Measurements from ENCODE around the gene TCL1A.

TCL1A gene

GRCh38 chr14:95703805-95704204 lies 10.1 kb downstream of the TCL1A start:
- DNase-seq = no peak

GRCh38 chr14:95703341-95703740 lies 10.6 kb downstream of the TCL1A start:
- no peak for DNase-seq

GRCh38 chr14:95701846-95702221 lies 12.1 kb downstream of the TCL1A start:
- no peak for DNase-seq

- DNase-seq = no peak
Measured at GRCh38 chr14:95700221-95700976, 13.5 kb downstream of the TCL1A start.

DNA sequence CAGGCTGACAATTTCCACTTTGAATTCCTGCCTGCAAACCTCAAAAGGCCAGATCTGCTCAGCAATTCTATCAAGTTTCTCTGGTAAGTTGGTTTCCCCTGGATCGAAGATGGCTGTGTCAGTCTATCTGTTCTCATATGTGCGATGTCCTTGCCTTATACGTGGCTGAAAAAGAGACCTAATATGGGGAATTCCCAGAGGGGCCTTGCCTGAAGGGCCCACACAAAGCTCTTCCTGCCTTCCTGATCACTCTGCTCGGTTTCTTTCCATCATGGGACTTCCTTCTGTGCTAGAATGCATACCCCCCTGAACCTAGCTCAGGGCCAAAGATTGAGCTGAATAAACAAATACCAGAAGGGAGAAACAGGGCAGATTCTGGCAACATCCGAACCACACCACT lies 14.5 kb downstream of the TCL1A start:
- DNase-seq = no peak

GRCh38 chr14:95698287-95698686 lies 15.6 kb downstream of the TCL1A start:
- DNase-seq = no peak

- no peak for DNase-seq
Measured at GRCh38 chr14:95697764-95698163, 16.2 kb downstream of the TCL1A start.

DNA sequence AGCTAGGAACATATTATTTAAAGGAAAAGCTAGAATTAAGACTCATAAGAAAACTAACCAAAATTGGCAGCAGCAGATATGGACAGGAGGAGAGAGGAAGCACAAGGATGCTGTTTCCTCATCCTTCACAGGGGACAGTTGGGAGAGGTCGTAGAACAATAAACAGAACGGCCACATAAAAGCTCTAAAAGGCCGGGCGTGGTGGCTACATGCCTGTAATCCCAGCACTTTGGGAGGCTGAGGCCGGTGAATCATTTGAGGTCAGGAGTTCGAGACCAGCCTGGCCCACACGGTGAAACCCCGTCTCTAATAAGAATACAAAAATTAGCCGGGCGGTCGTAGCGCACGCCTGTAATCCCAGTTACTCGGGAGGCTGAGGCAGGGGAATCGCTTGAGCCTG lies 17.2 kb downstream of the TCL1A start:
- DNase-seq = no peak

DNA sequence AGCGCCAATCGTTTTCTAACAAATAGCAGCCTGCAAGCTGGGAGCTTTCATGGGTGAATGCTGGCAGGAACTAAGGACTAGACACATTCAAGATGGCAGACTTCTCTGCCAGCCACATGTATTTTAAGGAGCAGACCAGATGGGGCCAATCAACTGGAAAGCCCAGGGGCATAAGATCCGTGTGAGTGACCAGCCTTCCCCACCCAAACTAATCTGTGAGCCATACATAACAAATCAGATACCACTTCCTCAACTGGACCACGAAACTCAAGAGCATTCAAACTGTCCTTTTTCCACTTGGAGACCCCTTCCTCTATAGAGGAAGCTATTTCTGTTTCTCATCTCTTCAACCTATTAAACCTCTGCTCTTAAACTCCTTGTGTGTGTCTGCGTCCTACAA lies 18.0 kb downstream of the TCL1A start:
- DNase-seq = no peak

DNA sequence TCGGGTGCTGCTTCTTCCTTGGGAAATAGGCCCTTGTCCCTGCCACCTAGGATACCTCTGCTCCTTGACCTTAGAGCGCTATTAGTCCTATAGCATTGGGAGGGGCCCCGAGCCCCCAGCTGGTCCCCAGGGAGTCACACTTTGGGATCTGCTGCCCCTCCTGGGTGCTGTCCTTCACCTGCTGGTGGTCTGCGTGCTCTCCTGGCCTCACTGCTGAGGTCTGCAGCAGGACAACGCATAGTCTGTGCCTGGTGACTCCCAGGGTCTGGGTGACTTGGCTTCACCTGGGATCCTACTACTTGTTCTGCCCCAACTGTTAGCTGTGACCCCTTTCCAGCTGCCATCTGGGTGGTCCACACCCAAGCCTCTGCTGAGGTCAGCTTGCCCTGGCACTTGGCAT lies 18.9 kb downstream of the TCL1A start:
- DNase-seq = no peak

GRCh38 chr14:95692109-95692508 lies 21.8 kb downstream of the TCL1A start:
- no peak for DNase-seq

DNA sequence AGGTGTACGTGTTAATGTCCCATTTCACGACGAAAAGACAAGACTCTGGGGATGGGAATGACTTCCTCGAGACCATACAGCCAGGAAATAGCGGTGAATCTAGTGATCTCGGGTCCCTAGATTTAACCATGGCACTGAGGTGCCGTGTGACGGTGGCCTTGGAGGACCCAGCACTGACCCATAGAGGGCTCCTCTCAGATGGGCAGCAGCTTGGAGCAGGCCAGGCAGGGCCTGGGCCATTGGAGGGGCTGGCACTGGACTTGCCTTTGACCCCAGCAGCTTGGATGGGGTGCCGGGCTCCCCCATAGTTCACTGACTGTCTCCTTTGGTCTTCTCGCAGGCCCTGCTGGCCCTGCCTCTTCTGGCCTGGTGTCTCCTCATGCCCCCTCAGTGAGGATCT lies 22.3 kb downstream of the TCL1A start:
- DNase-seq = no peak

- no peak for DNase-seq
Measured at GRCh38 chr14:95690815-95691214, 23.1 kb downstream of the TCL1A start.

DNA sequence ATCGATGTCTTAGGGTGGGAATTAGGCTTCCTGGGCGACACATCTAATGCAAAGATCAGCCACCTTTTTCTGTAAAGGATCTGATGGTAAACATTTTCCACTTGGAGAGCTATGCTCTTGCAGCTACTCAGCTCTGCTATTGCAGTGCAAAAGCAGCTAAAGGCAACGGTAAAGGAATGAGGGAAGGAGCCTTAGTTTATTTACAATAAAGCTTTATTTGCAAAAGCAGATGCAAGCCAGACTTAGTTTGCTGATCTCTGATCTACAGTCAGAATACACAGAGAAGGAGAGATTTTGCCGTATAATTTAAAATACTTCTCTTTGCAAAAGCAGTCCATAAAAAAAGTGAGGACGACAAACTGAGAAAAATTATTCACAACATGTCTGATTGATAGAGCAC lies 24.5 kb downstream of the TCL1A start:
- no peak for DNase-seq

GRCh38 chr14:95686935-95687334 lies 27.0 kb downstream of the TCL1A start:
- DNase-seq = no peak

DNA sequence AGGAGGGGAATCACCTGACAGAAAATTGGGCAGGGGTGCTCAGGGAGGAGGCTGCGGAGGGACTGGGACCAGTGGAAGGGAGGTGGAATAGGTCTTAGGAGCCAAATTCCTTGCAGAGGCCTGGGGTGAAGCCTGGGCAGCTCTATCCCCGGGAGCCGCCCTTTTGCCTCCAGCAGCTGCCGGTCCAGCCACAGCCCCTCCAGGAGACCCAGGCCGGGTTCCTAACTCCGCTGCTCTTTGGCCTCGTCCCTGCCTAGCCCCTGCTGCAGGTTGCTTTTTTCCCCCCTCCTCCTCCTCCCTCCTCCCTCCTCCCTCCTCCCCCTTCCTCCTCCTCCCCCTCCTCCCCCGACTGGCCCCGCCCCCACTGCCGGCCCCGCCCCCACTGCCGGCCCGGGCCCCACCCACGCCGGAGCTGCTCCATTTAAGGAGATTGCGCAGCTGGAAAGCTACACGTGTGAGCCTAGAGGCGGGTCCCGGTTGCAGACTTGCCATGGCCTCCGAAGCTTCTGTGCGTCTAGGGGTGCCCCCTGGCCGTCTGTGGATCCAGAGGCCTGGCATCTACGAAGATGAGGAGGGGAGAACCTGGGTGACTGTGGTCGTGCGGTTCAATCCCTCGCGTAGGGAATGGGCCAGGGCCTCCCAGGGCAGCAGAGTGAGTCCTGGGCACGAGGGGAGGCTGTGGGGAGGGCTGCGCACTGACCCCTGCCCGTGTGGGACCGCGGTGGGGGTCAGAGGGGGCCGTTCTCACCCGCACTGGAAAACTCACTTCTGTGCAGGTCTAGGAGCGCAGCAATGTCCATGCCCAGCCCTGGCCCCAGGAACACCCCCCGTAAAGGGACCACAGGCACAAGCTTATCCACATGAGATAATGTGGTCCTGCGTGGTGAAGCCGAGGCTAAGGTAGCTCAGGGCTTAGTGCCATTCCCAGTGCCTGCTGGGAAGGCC lies 27.7 kb downstream of the TCL1A start, which contains the start of gene TCL1B:
TCL1B (plus strand) TSS at position 449 of the 945 bp plus-strand sequence; CDS start at position 491, 42 bp downstream.
- DNase-seq = no peak

GRCh38 chr14:95683793-95684192 lies 30.1 kb downstream of the TCL1A start:
- no peak for DNase-seq

- DNase-seq = no peak
Measured at GRCh38 chr14:95681153-95681552, 32.8 kb downstream of the TCL1A start.

DNA sequence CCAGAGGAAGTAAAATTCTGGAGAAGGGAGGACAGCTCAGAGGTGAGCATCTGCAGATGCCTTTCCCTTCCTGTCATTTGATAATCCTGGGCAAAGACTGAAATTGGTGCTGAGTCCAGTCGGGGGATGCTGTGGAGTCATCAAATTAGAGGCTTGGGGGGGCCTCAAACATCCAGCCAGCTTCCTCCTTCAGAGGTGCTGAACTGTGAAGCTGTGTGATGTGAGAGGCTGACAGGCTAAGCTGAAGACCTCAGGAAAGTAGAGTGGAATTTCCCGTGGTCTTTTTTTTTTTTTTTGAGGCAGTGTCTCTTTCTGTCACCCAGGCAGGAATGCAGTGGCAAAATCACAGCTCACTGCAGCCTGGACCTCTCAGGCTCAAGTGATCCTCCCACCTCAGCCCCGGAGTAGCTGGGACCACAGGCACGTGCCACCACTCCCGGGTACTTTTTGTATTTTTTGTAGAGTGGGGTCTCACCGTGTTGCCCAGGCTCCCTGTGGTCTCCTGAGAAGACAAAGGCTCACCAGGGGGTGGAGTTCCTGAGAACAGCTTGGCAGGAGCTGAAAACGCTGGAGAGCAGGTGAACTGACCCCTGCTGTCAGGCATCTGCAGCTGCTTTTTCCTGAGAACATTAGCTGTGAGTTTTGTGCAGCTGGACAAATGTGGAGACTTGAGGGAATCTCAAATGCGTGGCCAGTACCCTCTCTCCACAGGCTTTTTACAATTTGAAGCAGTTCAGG lies 33.8 kb downstream of the TCL1A start:
- DNase-seq = no peak

- no peak for DNase-seq
Measured at GRCh38 chr14:95679148-95679815, 34.6 kb downstream of the TCL1A start.

GRCh38 chr14:95677179-95677835 lies 36.6 kb downstream of the TCL1A start:
- DNase-seq = no peak

GRCh38 chr14:95675486-95675885 lies 38.4 kb downstream of the TCL1A start:
- DNase-seq = no peak
